H1 (cell line): ENCODE measurements around the gene AQP7. TPM values are rescaled to one million over a fixed set of nuclear protein-coding genes. Genes with fewer than 3 reads are reported as not detected.
A peak's percentile ranks its signal among the peaks of the same experiment; 100 is the strongest.

Source experiments
- CTCF ChIA-PET: fragments of 300-600 bp; sonication (Branson Sonifier 250); formaldehyde crosslinking; loops from one replicate; lab custom pipeline; 2021; ENCODE audit not compliant: partially characterized antibody; lab: Charles Lee
- POLR2A ChIA-PET: fragments of 300-600 bp; sonication (Branson Sonifier 250); formaldehyde crosslinking; loops from one replicate; lab custom pipeline; 2021; ENCODE audit warnings: inconsistent platforms; ENCODE audit not compliant: partially characterized antibody; lab: Charles Lee
- DNase-seq, 2 experiments: peaks; one replicate each; pipeline versions ENCODE4 v3.0.0 to v3.0.0-alpha.2; 2010 to 2022; ENCODE audit warnings: low spot score in 2 of 2, low read depth in 1 of 2, mixed read lengths in 1 of 2
- FAIRE-seq: peaks from 2 replicates; lab custom pipeline; 2011; peaks lifted over from hg19 to GRCh38; lab: Jason Lieb, UNC
- H2AFZ ChIP-seq: 2 replicates; pipeline ENCODE4 v1.8.1; 2012; ENCODE audit warnings: low read length, inconsistent platforms
- H2AK5ac ChIP-seq: 2 replicates; pipeline ENCODE4 v1.6.1; 2013; ENCODE audit warnings: low read depth, low read length
- H2BK120ac ChIP-seq: replicated peaks from 2 replicates; pipeline ENCODE3; 2013; ENCODE audit warnings: low read depth, low read length, inconsistent platforms
- H2BK12ac ChIP-seq: 2 replicates; pipeline ENCODE4 v1.6.1; 2013; ENCODE audit warnings: low read depth, low read length
- H2BK15ac ChIP-seq: 2 replicates; pipeline ENCODE4 v1.6.1; 2013; ENCODE audit warnings: low read length
- H2BK20ac ChIP-seq: 2 replicates; pipeline ENCODE4 v1.6.1; 2013; ENCODE audit warnings: low read length
- H2BK5ac ChIP-seq: 2 replicates; pipeline ENCODE4 v1.6.1; 2013; ENCODE audit warnings: low read depth, low read length
- H3K14ac ChIP-seq: 2 replicates; pipeline ENCODE4 v1.6.1; 2013; ENCODE audit warnings: inconsistent platforms; ENCODE audit not compliant: insufficient read length
- H3K18ac ChIP-seq: 2 replicates; pipeline ENCODE4 v1.6.1; 2013; ENCODE audit warnings: low read length; ENCODE audit errors: extremely low read depth
- H3K23ac ChIP-seq: 2 replicates; pipeline ENCODE4 v1.6.1; 2013; ENCODE audit warnings: inconsistent platforms; ENCODE audit not compliant: insufficient read length
- H3K23me2 ChIP-seq: 2 replicates; pipeline ENCODE4 v1.6.1; 2013; ENCODE audit warnings: low read depth, low read length
- H3K27ac ChIP-seq: 2 replicates; pipeline ENCODE4 v1.6.1; 2011; ENCODE audit warnings: low read depth, low read length, inconsistent platforms
- H3K27me3 ChIP-seq, 4 experiments: replicated peaks in 1 of 4; 1 replicate in 1 of 4; 2 replicates in 3 of 4; pipeline versions ENCODE4 v1.6.1 to v1.8.1; 2011 to 2013; ENCODE audit warnings: low read length in 3 of 4, mild to moderate bottlenecking in 3 of 4, inconsistent platforms in 2 of 4, mixed read lengths in 2 of 4, moderate library complexity in 1 of 4; ENCODE audit not compliant: control insufficient read depth in 3 of 4, insufficient read depth in 3 of 4; ENCODE audit errors: extremely low read depth in 1 of 4
- H3K36me3 ChIP-seq, 4 experiments: 2 replicates each; pipeline versions ENCODE4 v1.6.1 to v1.8.1; 2011 to 2013; ENCODE audit warnings: mild to moderate bottlenecking in 4 of 4, low read length in 3 of 4, moderate library complexity in 2 of 4, control low read depth in 1 of 4, inconsistent platforms in 1 of 4; ENCODE audit not compliant: insufficient read depth in 4 of 4, control insufficient read depth in 2 of 4
- H3K4ac ChIP-seq: replicated peaks from 2 replicates; pipeline ENCODE3; 2013; ENCODE audit warnings: low read length, low read depth, mixed read lengths, inconsistent platforms; ENCODE audit not compliant: insufficient read length
- H3K4me1 ChIP-seq, 4 experiments: replicated peaks in 1 of 4; 1 replicate in 1 of 4; 2 replicates in 3 of 4; pipeline versions ENCODE4 v1.6.1 to v1.8.1; 2011 to 2013; ENCODE audit warnings: low read length in 3 of 4, inconsistent platforms in 2 of 4, mixed read lengths in 1 of 4; ENCODE audit not compliant: insufficient read depth in 4 of 4, control insufficient read depth in 3 of 4
- H3K4me2 ChIP-seq, 2 experiments: 2 replicates each; pipeline versions ENCODE4 v1.6.1 to v1.8.1; 2011 to 2013; ENCODE audit warnings: low read depth in 2 of 2, low read length in 2 of 2, control low read depth in 1 of 2, inconsistent platforms in 1 of 2, mild to moderate bottlenecking in 1 of 2; ENCODE audit not compliant: insufficient read depth in 1 of 2
- H3K4me3 ChIP-seq, 4 experiments: fragments of 200-600, 300-600 bp in 1 of 4; sonication (generic), shearing (Covaris generic), sonication (Bioruptor Twin) in 1 of 4; 2 replicates each; pipeline versions ENCODE4 v1.5.1 to v1.8.1; 2011 to 2016; ENCODE audit warnings: low read length in 4 of 4, low read depth in 3 of 4, control low read depth in 2 of 4, inconsistent platforms in 2 of 4, mild to moderate bottlenecking in 2 of 4, mixed read lengths in 1 of 4, moderate library complexity in 1 of 4; ENCODE audit not compliant: insufficient read depth in 2 of 4; ENCODE audit errors: extremely low read depth in 1 of 4
- H3K56ac ChIP-seq: replicated peaks from 2 replicates; pipeline ENCODE3; 2013; ENCODE audit warnings: low read depth, mild to moderate bottlenecking, mixed read lengths, low read length, inconsistent platforms; ENCODE audit not compliant: insufficient read length
- H3K79me1 ChIP-seq: 2 replicates; pipeline ENCODE4 v1.6.1; 2013; ENCODE audit warnings: low read depth, low read length, control low read depth
- H3K79me2 ChIP-seq, 2 experiments: 2 replicates each; pipeline versions ENCODE4 v1.6.1 to v1.8.1; 2012 to 2013; ENCODE audit warnings: low read length in 2 of 2, mild to moderate bottlenecking in 2 of 2, inconsistent platforms in 1 of 2; ENCODE audit not compliant: insufficient read depth in 2 of 2, control insufficient read depth in 1 of 2
- H3K9ac ChIP-seq, 4 experiments: replicated peaks in 1 of 4; 1 replicate in 1 of 4; 2 replicates in 3 of 4; pipeline versions ENCODE4 v1.6.1 to v1.8.1; 2011 to 2013; ENCODE audit warnings: low read depth in 3 of 4, low read length in 3 of 4, control low read depth in 2 of 4, mild to moderate bottlenecking in 2 of 4, moderate library complexity in 2 of 4, inconsistent platforms in 1 of 4; ENCODE audit errors: extremely low read depth in 1 of 4
- H3K9me3 ChIP-seq, 2 experiments: 2 replicates each; pipeline versions ENCODE4 v1.6.1 to v1.8.1; 2012 to 2013; ENCODE audit warnings: mild to moderate bottlenecking in 2 of 2, moderate library complexity in 2 of 2, control low read depth in 1 of 2, inconsistent platforms in 1 of 2, low read depth in 1 of 2, low read length in 1 of 2, mixed read lengths in 1 of 2; ENCODE audit not compliant: insufficient read depth in 2 of 2
- H4K20me1 ChIP-seq, 2 experiments: replicated peaks in 1 of 2; 2 replicates each; pipeline versions ENCODE3 to v1.8.1; 2011 to 2013; ENCODE audit warnings: inconsistent platforms in 2 of 2, low read length in 2 of 2, mild to moderate bottlenecking in 1 of 2; ENCODE audit not compliant: insufficient read depth in 2 of 2, control insufficient read depth in 1 of 2
- H4K5ac ChIP-seq: 2 replicates; pipeline ENCODE4 v1.6.1; 2013; ENCODE audit warnings: low read length, low read depth, mixed read lengths, inconsistent platforms; ENCODE audit not compliant: insufficient read length
- H4K8ac ChIP-seq: 2 replicates; pipeline ENCODE4 v1.8.0; 2013; ENCODE audit warnings: mild to moderate bottlenecking, moderate library complexity, low read length, inconsistent platforms; ENCODE audit not compliant: insufficient read depth; ENCODE audit errors: extremely low read depth
- H4K91ac ChIP-seq: replicated peaks from 2 replicates; pipeline ENCODE3; 2013; ENCODE audit warnings: low read length, mixed read lengths, inconsistent platforms; ENCODE audit not compliant: insufficient read length
- KDM4A ChIP-seq: IDR thresholded peaks from one replicate; pipeline ENCODE4 v1.7.1; 2012; ENCODE audit warnings: low read depth, mild to moderate bottlenecking, moderate library complexity, low read length, inconsistent platforms; ENCODE audit not compliant: severe bottlenecking
- SUZ12 ChIP-seq: fragments of 200-600 bp; sonication (generic); IDR thresholded peaks from 2 replicates; pipeline ENCODE4 v1.6.1; 2012; ENCODE audit warnings: mild to moderate bottlenecking, inconsistent platforms, low read length, moderate library complexity, mixed read lengths
- WGBS, 2 experiments: shearing (Covaris generic) in 1 of 2; methylation state at CpG; one replicate each; pipeline versions ENCODE4 v1.1.6 to v1.1.7; 2013 to 2015; ENCODE audit warnings: low lambda C conversion rate in 2 of 2, mixed read lengths in 2 of 2, inconsistent platforms in 1 of 2, low coverage in 1 of 2, missing lambda C conversion rate in 1 of 2; ENCODE audit not compliant: insufficient replicate concordance in 2 of 2, insufficient coverage in 1 of 2, insufficient read length in 1 of 2; ENCODE audit errors: extremely low coverage in 1 of 2, missing lambda C conversion rate in 1 of 2; 5-methylcytosine and 5-hydroxymethylcytosine counted together
- polyA plus RNA-seq, 7 experiments: library from polyadenylated mRNA; depleted of rRNA in 3 of 7; stranded (reverse) in 5 of 7; unstranded in 2 of 7; fragments of >200 nt in 5 of 7; fragments of 200-250 nt in 2 of 7; gene quantifications; 1 replicate in 5 of 7; 2 replicates in 1 of 7; 4 replicates in 1 of 7; pipeline versions ENCODE4 v1.2.1 to v1.2.3, GENCODE V29; 2011 to 2013; ENCODE audit warnings: missing spikeins in 2 of 7, mixed read lengths in 2 of 7
- total RNA-seq: library from RNA; stranded (reverse); fragmentation: NEBNext Ultra II Directional; extraction: Animal tissue kit (Norgen Biotek cat#: 25700); gene quantifications from 2 replicates; pipeline ENCODE4 v1.2.1, GENCODE V29; 2021

Gene AQP7
- total and polyA plus RNA-seq, 2 of the 8 experiments (the other 6 are each of a cell fraction or from before 2014, with no cell fraction given): not detected

DNA sequence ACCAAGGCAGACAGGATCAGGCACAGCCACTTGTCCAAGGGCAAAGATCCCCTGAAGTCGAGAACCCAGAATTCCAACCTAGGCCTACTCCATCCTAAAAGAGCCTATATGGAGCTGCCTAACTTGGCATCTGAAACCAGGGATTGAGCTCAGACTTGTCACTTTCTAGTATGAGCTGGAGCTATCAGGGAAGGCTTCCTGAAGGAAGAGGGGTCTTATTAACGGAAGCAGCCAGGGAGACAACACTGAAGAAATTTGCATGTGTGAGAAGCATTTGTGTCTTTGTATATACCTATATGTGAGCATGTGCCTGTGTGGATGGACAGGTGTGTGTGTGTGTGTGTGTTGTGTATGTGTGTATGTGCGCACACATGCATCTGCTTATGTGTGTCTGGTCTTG, 4.7 kb upstream of the AQP7 start:
- no peaks in the 10 kb centered on the region for H3K79me1 ChIP-seq
- no peak overlapping the region for H3K4ac ChIP-seq
- no peak overlapping the region for H3K23ac ChIP-seq
- no peaks in the 10 kb centered on the region for H3K4me1 ChIP-seq
- peak overlapping the region; percentile 12; the same call in 1 of the 2 replicates for H2BK15ac ChIP-seq
- H3K23me2 ChIP-seq: no peaks in the 10 kb centered on the region
- ChIA-PET POLR2A (interaction anchor here (1.4 kb wide), 1 partner anchor 9 kb away, joined by 3 read pairs; no protein-coding TSS in a partner anchor), CTCF (interaction anchor here (1.0 to 1.8 kb wide), 6 partner anchors 9 to 59 kb away, joined by 3 to 17 read pairs (median 6); no protein-coding TSS in a partner anchor)
- no peak overlapping the region for H4K5ac ChIP-seq
- H4K91ac ChIP-seq: no peak overlapping the region
- H3K9me3 ChIP-seq: no peaks in the 10 kb centered on the region
- no peak overlapping the region for H2BK120ac ChIP-seq
- H2BK12ac ChIP-seq: no peak overlapping the region
- no peak overlapping the region for H3K56ac ChIP-seq
- no peak overlapping the region for H2BK5ac ChIP-seq
- TF ChIP-seq SUZ12 (no peak), KDM4A (no peak)
- H3K4me2 ChIP-seq: no peak overlapping the region
- WGBS, 2 experiments: 94% methylated on average over 3 of the region's 3 CpGs; no CpG with 5 or more reads in 1 of the 2 experiments
- FAIRE-seq: no peak
- no peaks in the 10 kb centered on the region for H3K27me3 ChIP-seq
- H2BK20ac ChIP-seq: no peak overlapping the region
- DNase-seq: no peak
- no peak overlapping the region for H3K27ac ChIP-seq
- H3K79me2 ChIP-seq: no peaks in the 10 kb centered on the region
- H3K18ac ChIP-seq: no peak overlapping the region
- H3K36me3 ChIP-seq: no peaks in the 10 kb centered on the region
- H4K8ac ChIP-seq: no peak overlapping the region
- no peak overlapping the region for H3K4me3 ChIP-seq
- no peak overlapping the region for H3K9ac ChIP-seq
- H4K20me1 ChIP-seq: no peaks in the 10 kb centered on the region
- no peak overlapping the region for H2AK5ac ChIP-seq
- no peak overlapping the region for H3K14ac ChIP-seq
- no peak overlapping the region for H2AFZ ChIP-seq
